ENCODE data around the gene MRI1. TPM values are rescaled to one million over a fixed set of nuclear protein-coding genes. Genes with fewer than 3 reads are reported as not detected.

The MRI1 gene
- total RNA-seq, 2 experiments from 2014 or later = 20.4 to 21.1 TPM

DNA sequence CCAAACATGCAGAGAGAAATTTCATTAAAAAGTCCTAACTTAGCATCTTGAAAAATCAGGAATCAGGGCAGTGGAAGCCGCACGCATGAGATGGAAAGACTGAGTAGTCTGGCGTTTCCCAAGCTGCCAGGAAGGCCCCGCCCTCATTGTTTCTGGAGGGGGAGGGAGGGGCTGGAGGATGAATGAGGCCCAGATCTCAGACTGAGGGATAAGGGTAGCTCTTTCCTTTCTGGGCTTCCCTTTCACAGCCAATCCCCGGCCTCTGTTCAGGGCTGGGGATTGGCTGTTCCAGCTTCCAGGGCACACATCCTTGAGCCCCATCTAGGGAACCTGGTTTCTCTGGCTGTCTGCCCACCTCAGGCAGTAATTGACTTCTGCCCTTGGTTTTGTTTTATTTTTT, 17.2 kb downstream of the MRI1 start:
- no peak for ATAC-seq (ENCODE audit: poor library complexity)
- H3K4me1 ChIP-seq (ENCODE audit: insufficient read depth, low read length) = peaks cover 31% of the 10 kb centered on the region
- intact Hi-C loops (cut with DNase I, micrococcal nuclease) = no loop called here
- H3K4me3 ChIP-seq (ENCODE audit: low read length) = no peak overlapping the region
- H3K9me3 ChIP-seq (ENCODE audit: control insufficient read depth in 1 of 2, insufficient read depth in 1 of 2, low read length in 2 of 2) = peaks cover 0 to 4% of the 10 kb centered on the region in 2 experiments
- H3K27ac ChIP-seq (ENCODE audit: low read depth in 1 of 2, low read length in 2 of 2) = no peak overlapping the region
- Mint-ChIP-seq H3K27me3 (no peaks in the 10 kb centered on the region), H3K4me1 (ENCODE audit: low read depth) (peaks cover 16% of the 10 kb centered on the region), H3K27ac (no peak overlapping the region), H3K9me3 (no peaks in the 10 kb centered on the region), H3K4me3 (no peak overlapping the region), H3K36me3 (ENCODE audit: low read depth) (peaks cover 26% of the 10 kb centered on the region)
- peaks cover 27% of the 10 kb centered on the region for H3K36me3 ChIP-seq (ENCODE audit: insufficient read depth, low read length)
- DNase-seq = no peak
- TF ChIP-seq, protein P1, sequence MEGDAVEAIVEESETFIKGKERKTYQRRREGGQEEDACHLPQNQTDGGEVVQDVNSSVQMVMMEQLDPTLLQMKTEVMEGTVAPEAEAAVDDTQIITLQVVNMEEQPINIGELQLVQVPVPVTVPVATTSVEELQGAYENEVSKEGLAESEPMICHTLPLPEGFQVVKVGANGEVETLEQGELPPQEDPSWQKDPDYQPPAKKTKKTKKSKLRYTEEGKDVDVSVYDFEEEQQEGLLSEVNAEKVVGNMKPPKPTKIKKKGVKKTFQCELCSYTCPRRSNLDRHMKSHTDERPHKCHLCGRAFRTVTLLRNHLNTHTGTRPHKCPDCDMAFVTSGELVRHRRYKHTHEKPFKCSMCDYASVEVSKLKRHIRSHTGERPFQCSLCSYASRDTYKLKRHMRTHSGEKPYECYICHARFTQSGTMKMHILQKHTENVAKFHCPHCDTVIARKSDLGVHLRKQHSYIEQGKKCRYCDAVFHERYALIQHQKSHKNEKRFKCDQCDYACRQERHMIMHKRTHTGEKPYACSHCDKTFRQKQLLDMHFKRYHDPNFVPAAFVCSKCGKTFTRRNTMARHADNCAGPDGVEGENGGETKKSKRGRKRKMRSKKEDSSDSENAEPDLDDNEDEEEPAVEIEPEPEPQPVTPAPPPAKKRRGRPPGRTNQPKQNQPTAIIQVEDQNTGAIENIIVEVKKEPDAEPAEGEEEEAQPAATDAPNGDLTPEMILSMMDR (IDR thresholded peaks at IDR 0.05) = no peak
- no peaks in the 10 kb centered on the region for H3K27me3 ChIP-seq (ENCODE audit: control insufficient read depth in 1 of 2, insufficient read depth in 2 of 2, low read length in 2 of 2)
- CTCF ChIA-PET = interaction anchor here (10.5 kb wide), 1 partner anchor 81 kb away, joined by 78 read pairs; no protein-coding TSS in a partner anchor
- POLR2A ChIA-PET = interaction anchor here (7.9 kb wide), 1 partner anchor 80 kb away, joined by 85 read pairs; no protein-coding TSS in a partner anchor

DNA sequence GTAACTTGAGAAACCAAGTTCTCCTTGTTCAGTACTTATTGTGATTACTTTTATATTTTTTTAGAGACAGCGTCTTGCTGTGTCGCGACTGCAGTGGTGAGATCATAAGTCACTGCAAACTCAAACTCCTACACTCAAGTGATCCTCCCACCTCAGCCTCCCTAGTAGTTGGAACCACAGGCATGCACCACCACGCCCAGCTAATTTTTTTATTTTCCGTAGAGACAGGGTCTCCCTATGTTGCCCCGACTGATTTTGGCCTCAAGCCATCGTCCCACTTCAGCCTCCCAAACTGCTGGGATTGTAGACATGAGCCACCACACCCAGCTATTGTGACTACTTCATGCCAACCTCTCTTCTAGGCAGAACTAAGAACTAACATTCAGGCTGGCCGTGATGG, 18.2 kb downstream of the MRI1 start:
- Mint-ChIP-seq H3K36me3 (ENCODE audit: low read depth) (peaks cover 23% of the 10 kb centered on the region), H3K4me3 (no peak overlapping the region), H3K27ac (peak overlapping the region; percentile 7), H3K27me3 (no peaks in the 10 kb centered on the region), H3K4me1 (ENCODE audit: low read depth) (peaks cover 15% of the 10 kb centered on the region), H3K9me3 (no peaks in the 10 kb centered on the region)
- Histone ChIP-seq H3K4me3 (ENCODE audit: low read length) (no peak overlapping the region), H3K36me3 (ENCODE audit: insufficient read depth, low read length) (peaks cover 21% of the 10 kb centered on the region), H3K27me3 (ENCODE audit: control insufficient read depth in 1 of 2, insufficient read depth in 2 of 2, low read length in 2 of 2) (no peaks in the 10 kb centered on the region), H3K27ac (ENCODE audit: low read depth in 1 of 2, low read length in 2 of 2) (no peak overlapping the region), H3K4me1 (ENCODE audit: insufficient read depth, low read length) (peaks cover 30% of the 10 kb centered on the region), H3K9me3 (ENCODE audit: control insufficient read depth in 1 of 2, insufficient read depth in 1 of 2, low read length in 2 of 2) (peaks cover 0 to 4% of the 10 kb centered on the region in 2 experiments)
- ATAC-seq (ENCODE audit: poor library complexity) (no peak), DNase-seq (no peak)
- intact Hi-C loops (cut with DNase I, micrococcal nuclease) = no loop called here
- POLR2A ChIA-PET = interaction anchor here (7.9 kb wide), 1 partner anchor 79 kb away, joined by 85 read pairs; no protein-coding TSS in a partner anchor
- CTCF ChIA-PET = interaction anchor here (0.5 to 10.5 kb wide), 2 partner anchors 80 to 506 kb away, joined by 4 to 78 read pairs; no protein-coding TSS in a partner anchor
- TF ChIP-seq, protein P1 (IDR thresholded peaks at IDR 0.05) = no peak

DNA sequence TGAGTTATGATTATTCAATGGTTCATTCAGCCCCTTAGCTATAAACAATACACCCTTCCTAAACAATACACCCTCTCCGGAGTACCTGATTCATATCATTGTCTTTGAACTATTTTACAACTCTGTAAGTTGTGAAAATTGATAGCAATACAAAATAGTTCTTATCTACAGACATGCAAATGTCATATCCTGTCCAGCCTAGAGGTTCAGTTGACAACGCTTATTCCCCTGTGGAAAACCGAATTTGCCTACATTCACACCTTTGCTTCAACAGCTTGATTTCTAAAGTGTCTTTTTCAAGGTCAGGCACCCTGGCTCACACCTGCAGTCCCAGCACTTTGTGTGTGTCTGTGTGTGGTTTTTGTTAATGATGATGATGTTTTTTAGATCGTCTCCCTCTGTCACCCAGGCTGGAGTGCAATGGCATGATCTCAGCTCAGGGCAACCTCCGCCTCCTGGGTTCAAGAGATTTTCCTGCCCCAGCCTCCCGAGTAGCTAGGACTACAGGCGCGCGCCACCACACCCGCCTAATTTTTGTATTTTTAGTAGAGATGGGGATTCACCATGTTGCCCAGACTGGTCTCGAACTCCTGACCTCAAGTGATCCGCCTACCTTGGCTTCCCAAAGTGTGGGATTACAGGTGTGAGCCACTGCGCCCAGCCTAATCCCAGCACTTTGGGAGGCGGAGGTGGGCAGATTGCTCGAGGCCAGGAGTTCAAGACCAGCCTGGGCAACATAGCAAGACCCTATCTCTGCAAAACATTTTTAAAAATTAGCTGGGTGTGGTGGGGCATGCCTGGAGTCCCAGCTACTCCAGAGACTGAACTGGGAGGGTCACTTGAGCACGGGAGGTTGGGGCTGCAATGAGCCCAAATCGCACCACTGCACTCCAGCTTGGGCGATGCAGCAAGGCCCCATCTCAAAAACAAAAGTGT, 19.5 kb downstream of the MRI1 start:
- Mint-ChIP-seq H3K9me3 (no peaks in the 10 kb centered on the region), H3K4me3 (no peak overlapping the region), H3K27ac (no peak overlapping the region), H3K27me3 (no peaks in the 10 kb centered on the region), H3K36me3 (ENCODE audit: low read depth) (peaks cover 10% of the 10 kb centered on the region), H3K4me1 (ENCODE audit: low read depth) (peaks cover 22% of the 10 kb centered on the region)
- H3K4me1 ChIP-seq (ENCODE audit: insufficient read depth, low read length) = peaks cover 42% of the 10 kb centered on the region
- no peak overlapping the region for H3K4me3 ChIP-seq (ENCODE audit: low read length)
- ATAC-seq (ENCODE audit: poor library complexity) (no peak), DNase-seq (no peak)
- H3K9me3 ChIP-seq (ENCODE audit: control insufficient read depth in 1 of 2, insufficient read depth in 1 of 2, low read length in 2 of 2) = no peaks in the 10 kb centered on the region
- TF ChIP-seq, protein P1 (IDR thresholded peaks at IDR 0.05) = no peak
- H3K36me3 ChIP-seq (ENCODE audit: insufficient read depth, low read length) = peaks cover 8% of the 10 kb centered on the region
- ChIA-PET CTCF (interaction anchor here (0.7 to 10.5 kb wide), 6 partner anchors 11 to 97 kb away, joined by 3 to 78 read pairs (median 3); partner anchors contain the start of gene ZSWIM4), POLR2A (interaction anchor here (0.6 to 7.9 kb wide), 5 partner anchors 9 to 353 kb away, joined by 3 to 85 read pairs (median 4); partner anchors contain the start of genes C19orf53 and ZSWIM4)
- no peaks in the 10 kb centered on the region for H3K27me3 ChIP-seq (ENCODE audit: control insufficient read depth in 1 of 2, insufficient read depth in 2 of 2, low read length in 2 of 2)
- intact Hi-C loops (cut with DNase I, micrococcal nuclease) = no loop called here
- no peak overlapping the region for H3K27ac ChIP-seq (ENCODE audit: low read depth in 1 of 2, low read length in 2 of 2)
